ENCODE results near the gene FAM107B. TPM values are rescaled to one million over a fixed set of nuclear protein-coding genes. Genes with fewer than 3 reads are reported as not detected.

The FAM107B gene
- total RNA-seq, 4 donors from 2014 or later, result 19.5 to 35.2 (median 25.6) TPM

DNA sequence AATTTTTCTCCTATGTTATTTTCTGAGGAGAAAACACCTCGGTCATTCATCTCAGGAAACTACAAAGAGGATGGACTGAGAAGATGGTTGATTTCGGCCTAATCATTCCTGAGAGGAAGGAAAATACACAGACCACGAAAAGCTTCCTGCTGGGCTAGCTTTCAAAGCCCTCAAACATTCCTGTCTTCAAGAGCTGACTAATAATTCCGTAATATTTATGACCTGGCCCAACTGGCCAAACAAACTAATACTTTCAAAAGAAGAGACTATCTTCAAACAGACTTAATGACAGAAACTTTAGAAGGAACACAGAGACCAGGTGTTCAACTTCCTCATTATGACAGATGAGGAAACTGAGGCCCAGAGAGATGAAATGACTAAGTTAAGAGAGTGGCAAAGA lies 228.9 kb downstream of the FAM107B start:
- Histone ChIP-seq H3K27ac (no peak overlapping the region), H3K4me1 (peaks cover 5% of the 10 kb centered on the region), H3K27me3 (no peaks in the 10 kb centered on the region), H3K9me3 (no peaks in the 10 kb centered on the region), H3K36me3 (peaks cover 3% of the 10 kb centered on the region), H3K4me3 (no peak overlapping the region)
- 43% methylated on average over 4 of the region's 4 CpGs for WGBS
- no peak for TF ChIP-seq EP300 (IDR thresholded peaks at IDR 0.05)
- no peak for TF ChIP-seq POLR2A (IDR thresholded peaks at IDR 0.05)
- TF ChIP-seq, protein P1, sequence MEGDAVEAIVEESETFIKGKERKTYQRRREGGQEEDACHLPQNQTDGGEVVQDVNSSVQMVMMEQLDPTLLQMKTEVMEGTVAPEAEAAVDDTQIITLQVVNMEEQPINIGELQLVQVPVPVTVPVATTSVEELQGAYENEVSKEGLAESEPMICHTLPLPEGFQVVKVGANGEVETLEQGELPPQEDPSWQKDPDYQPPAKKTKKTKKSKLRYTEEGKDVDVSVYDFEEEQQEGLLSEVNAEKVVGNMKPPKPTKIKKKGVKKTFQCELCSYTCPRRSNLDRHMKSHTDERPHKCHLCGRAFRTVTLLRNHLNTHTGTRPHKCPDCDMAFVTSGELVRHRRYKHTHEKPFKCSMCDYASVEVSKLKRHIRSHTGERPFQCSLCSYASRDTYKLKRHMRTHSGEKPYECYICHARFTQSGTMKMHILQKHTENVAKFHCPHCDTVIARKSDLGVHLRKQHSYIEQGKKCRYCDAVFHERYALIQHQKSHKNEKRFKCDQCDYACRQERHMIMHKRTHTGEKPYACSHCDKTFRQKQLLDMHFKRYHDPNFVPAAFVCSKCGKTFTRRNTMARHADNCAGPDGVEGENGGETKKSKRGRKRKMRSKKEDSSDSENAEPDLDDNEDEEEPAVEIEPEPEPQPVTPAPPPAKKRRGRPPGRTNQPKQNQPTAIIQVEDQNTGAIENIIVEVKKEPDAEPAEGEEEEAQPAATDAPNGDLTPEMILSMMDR (IDR thresholded peaks at IDR 0.05), result no peak
- TF ChIP-seq POLR2AphosphoS5 (IDR thresholded peaks at IDR 0.05), result no peak
- DNase-seq (ENCODE audit: low spot score in 2 of 2), result no peak

DNA sequence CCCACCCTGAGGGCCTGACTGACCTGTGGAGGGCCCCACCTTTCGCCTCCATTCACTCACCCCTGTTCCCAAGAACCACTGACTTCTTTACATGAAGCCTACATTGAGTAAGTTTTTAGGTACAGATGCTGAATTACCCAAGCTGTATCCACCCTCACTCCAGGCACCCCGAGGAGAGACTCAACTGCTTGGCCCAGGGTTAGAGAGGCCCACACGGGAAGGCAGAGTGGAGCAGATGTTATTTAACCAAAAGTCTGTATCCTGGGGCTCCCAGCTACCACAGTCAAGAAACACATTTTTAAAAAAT lies 230.8 kb downstream of the FAM107B start:
- TF ChIP-seq EP300 (IDR thresholded peaks at IDR 0.05) (no peak), POLR2AphosphoS5 (IDR thresholded peaks at IDR 0.05) (no peak), POLR2A (IDR thresholded peaks at IDR 0.05) (no peak)
- TF ChIP-seq, protein P1 (IDR thresholded peaks at IDR 0.05), result no peak
- Histone ChIP-seq H3K4me3 (no peak overlapping the region), H3K9me3 (no peaks in the 10 kb centered on the region), H3K36me3 (peaks cover 3% of the 10 kb centered on the region), H3K27ac (no peak overlapping the region), H3K4me1 (peaks cover 5% of the 10 kb centered on the region), H3K27me3 (no peaks in the 10 kb centered on the region)
- WGBS, result 86% methylated on average over 3 of the region's 3 CpGs
- DNase-seq (ENCODE audit: low spot score in 2 of 2), result no peak

GRCh38 chr10:14543046-14543903 lies 231.4 kb downstream of the FAM107B start:
- TF ChIP-seq EP300 (IDR thresholded peaks at IDR 0.05), result no peak
- TF ChIP-seq, protein P1 (IDR thresholded peaks at IDR 0.05), result no peak
- no peak for TF ChIP-seq POLR2AphosphoS5 (IDR thresholded peaks at IDR 0.05)
- no peak for TF ChIP-seq POLR2A (IDR thresholded peaks at IDR 0.05)
- H3K4me3 ChIP-seq, result no peak overlapping the region
- WGBS, result 56% methylated on average over 11 of the region's 11 CpGs
- no peaks in the 10 kb centered on the region for H3K9me3 ChIP-seq
- no peaks in the 10 kb centered on the region for H3K27me3 ChIP-seq
- DNase-seq (ENCODE audit: low spot score in 2 of 2), result no peak
- peaks cover 5% of the 10 kb centered on the region for H3K4me1 ChIP-seq
- H3K27ac ChIP-seq, result no peak overlapping the region
- H3K36me3 ChIP-seq, result peaks cover 2% of the 10 kb centered on the region

- Histone ChIP-seq H3K27me3 (no peaks in the 10 kb centered on the region), H3K4me1 (peaks cover 8% of the 10 kb centered on the region), H3K9me3 (no peaks in the 10 kb centered on the region), H3K36me3 (no peaks in the 10 kb centered on the region), H3K4me3 (no peak overlapping the region), H3K27ac (no peak overlapping the region)
- WGBS, result 75% methylated on average over 9 of the region's 9 CpGs
- TF ChIP-seq POLR2AphosphoS5 (IDR thresholded peaks at IDR 0.05) (no peak), POLR2A (IDR thresholded peaks at IDR 0.05) (no peak), EP300 (IDR thresholded peaks at IDR 0.05) (no peak)
- TF ChIP-seq, protein P1 (IDR thresholded peaks at IDR 0.05), result no peak
- DNase-seq (ENCODE audit: low spot score in 2 of 2), result no peak
Observed at GRCh38 chr10:14541379-14541778, 233.3 kb downstream of the FAM107B start.

GRCh38 chr10:14540611-14541010 lies 234.1 kb downstream of the FAM107B start:
- no peaks in the 10 kb centered on the region for H3K9me3 ChIP-seq
- H3K4me1 ChIP-seq, result peaks cover 10% of the 10 kb centered on the region
- H3K4me3 ChIP-seq, result no peak overlapping the region
- H3K36me3 ChIP-seq, result no peaks in the 10 kb centered on the region
- H3K27ac ChIP-seq, result no peak overlapping the region
- no peaks in the 10 kb centered on the region for H3K27me3 ChIP-seq
- 92% methylated on average over 5 of the region's 5 CpGs for WGBS
- no peak for DNase-seq (ENCODE audit: low spot score in 2 of 2)
- TF ChIP-seq POLR2AphosphoS5 (IDR thresholded peaks at IDR 0.05) (no peak), POLR2A (IDR thresholded peaks at IDR 0.05) (no peak), EP300 (IDR thresholded peaks at IDR 0.05) (no peak)
- TF ChIP-seq, protein P1 (IDR thresholded peaks at IDR 0.05), result no peak

Measured in suprapubic skin (tissue), 4 donors.